HepG2 (cell line): Measurements from ENCODE around the gene MRPL14. TPM values are rescaled to one million over a fixed set of nuclear protein-coding genes. Genes with fewer than 3 reads are reported as not detected.

ENCODE experiments used
- BHLHE40 ChIP-seq: IDR thresholded peaks from 2 replicates; pipeline ENCODE4 v1.6.1; 2011; ENCODE audit warnings: low read length, improper control_type of control experiment
- HNF1B ChIP-seq: sonication (generic); formaldehyde crosslinking; IDR thresholded peaks from 2 replicates; pipeline ENCODE4 v1.5.1; 2020; ENCODE audit warnings: mild to moderate bottlenecking, moderate library complexity, missing genetic modification reagents
- MZF1 ChIP-seq: sonication (generic); formaldehyde crosslinking; IDR thresholded peaks from 2 replicates; pipeline ENCODE4 v1.8.1; 2023; ENCODE audit warnings: mild to moderate bottlenecking, missing genetic modification reagents, borderline replicate concordance
- SIN3B ChIP-seq: fragments of 150-350 bp; IDR thresholded peaks from 2 replicates; pipeline ENCODE4 v1.6.1; 2014; ENCODE audit warnings: low read length
- ZC3H13 ChIP-seq: sonication (generic); formaldehyde crosslinking; IDR thresholded peaks from 2 replicates; pipeline ENCODE4 v1.8.1; 2023; ENCODE audit warnings: mild to moderate bottlenecking, missing genetic modification reagents, moderate library complexity
- ZNF724P ChIP-seq: sonication (generic); formaldehyde crosslinking; IDR thresholded peaks from 2 replicates; pipeline ENCODE4 v1.8.0; 2022; ENCODE audit warnings: missing genetic modification reagents, borderline replicate concordance
- ZNF773 ChIP-seq: sonication (generic); formaldehyde crosslinking; IDR thresholded peaks from 2 replicates; pipeline ENCODE4 v1.4.0; 2020; ENCODE audit warnings: missing genetic modification reagents, borderline replicate concordance
- polyA plus RNA-seq, 8 experiments: library from polyadenylated mRNA; depleted of rRNA in 3 of 8; stranded (reverse) in 7 of 8; unstranded in 1 of 8; fragments of >200 nt; fragmentation: Illumina TruSeq in 4 of 8; extraction: Trizol in 4 of 8; gene quantifications; 2 replicates each; pipeline versions ENCODE4 v1.2.1 to v1.2.3, GENCODE V29; 2011 to 2016; ENCODE audit warnings: low read depth in 4 of 8, missing spikeins in 1 of 8, mixed read lengths in 1 of 8; ENCODE audit not compliant: insufficient read depth in 1 of 8
- total RNA-seq, 5 experiments: library from RNA; depleted of rRNA; stranded (reverse); fragments of >200 nt; fragmentation: Illumina TruSeq; extraction: Trizol; gene quantifications; 2 replicates each; pipeline ENCODE4 v1.2.3, GENCODE V29; 2016; ENCODE audit warnings: low read depth in 1 of 5
- TF ChIP-seq, protein P1 (sequence below): sonication (generic); formaldehyde crosslinking; conservative IDR thresholded peaks from 2 replicates; pipeline ENCODE4 v1.4.0; 2020; ENCODE audit warnings: missing genetic modification reagents

Gene MRPL14
- total and polyA plus RNA-seq, 2 of the 13 experiments (the other 11 are each of a cell fraction or from before 2014, with no cell fraction given) = 157 to 178 TPM

DNA sequence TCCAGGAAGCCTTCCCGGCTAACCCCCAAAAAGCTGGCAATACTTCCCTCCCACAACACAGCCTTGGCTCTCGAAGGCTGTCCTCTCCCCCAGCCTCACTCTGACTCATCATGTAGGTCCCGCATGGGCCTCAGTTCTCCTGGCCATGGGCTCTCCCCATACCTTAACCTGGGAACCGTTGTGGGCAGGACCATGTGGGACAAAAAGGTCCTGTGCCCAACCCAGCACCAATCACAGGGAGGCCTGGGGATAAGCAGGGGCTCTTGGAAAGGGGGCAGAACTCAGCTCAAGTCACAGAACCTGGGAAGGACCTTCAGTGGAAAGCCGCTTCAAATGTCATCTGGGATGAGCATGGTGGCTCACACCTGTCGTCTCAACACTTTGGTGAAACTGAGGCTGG lies 45.5 kb downstream of the MRPL14 start (continued):
- TF ChIP-seq, protein P1, sequence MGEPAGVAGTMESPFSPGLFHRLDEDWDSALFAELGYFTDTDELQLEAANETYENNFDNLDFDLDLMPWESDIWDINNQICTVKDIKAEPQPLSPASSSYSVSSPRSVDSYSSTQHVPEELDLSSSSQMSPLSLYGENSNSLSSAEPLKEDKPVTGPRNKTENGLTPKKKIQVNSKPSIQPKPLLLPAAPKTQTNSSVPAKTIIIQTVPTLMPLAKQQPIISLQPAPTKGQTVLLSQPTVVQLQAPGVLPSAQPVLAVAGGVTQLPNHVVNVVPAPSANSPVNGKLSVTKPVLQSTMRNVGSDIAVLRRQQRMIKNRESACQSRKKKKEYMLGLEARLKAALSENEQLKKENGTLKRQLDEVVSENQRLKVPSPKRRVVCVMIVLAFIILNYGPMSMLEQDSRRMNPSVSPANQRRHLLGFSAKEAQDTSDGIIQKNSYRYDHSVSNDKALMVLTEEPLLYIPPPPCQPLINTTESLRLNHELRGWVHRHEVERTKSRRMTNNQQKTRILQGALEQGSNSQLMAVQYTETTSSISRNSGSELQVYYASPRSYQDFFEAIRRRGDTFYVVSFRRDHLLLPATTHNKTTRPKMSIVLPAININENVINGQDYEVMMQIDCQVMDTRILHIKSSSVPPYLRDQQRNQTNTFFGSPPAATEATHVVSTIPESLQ (CRISPR knock-in tag) = no peak
- TF ChIP-seq MZF1 (CRISPR knock-in tag) = no peak
- TF ChIP-seq ZNF724P (CRISPR knock-in tag) = 0 out of 2 replicates have a peak, but pooled peaks have one; percentile 29
- no peak for TF ChIP-seq ZNF773 (CRISPR knock-in tag)
- no peak for TF ChIP-seq ZC3H13
- no peak for TF ChIP-seq BHLHE40
- TF ChIP-seq SIN3B = no peak
- peak; percentile 57; the same call in 1 of the 2 replicates for TF ChIP-seq HNF1B (CRISPR knock-in tag)
